Mammary epithelial cell (primary cell): ENCODE results near the gene RASSF4.

Experiments
- EZH2 ChIP-seq: IDR thresholded peaks from 2 replicates; pipeline ENCODE4 v1.6.1; 2012; ENCODE audit warnings: low read length, inconsistent platforms, borderline replicate concordance
- TF ChIP-seq, protein P1 (sequence below), 2 donors: IDR thresholded peaks in 1 of 2; conservative IDR thresholded peaks in 1 of 2; 2 replicates each; pipeline ENCODE4 v1.5.1; 2011 to 2012; ENCODE audit warnings: inconsistent platforms in 2 of 2, low read length in 2 of 2, mild to moderate bottlenecking in 2 of 2, control low read depth in 1 of 2, low read depth in 1 of 2; ENCODE audit not compliant: insufficient read depth in 1 of 2; ENCODE audit errors: extremely low read depth in 1 of 2

GRCh38 chr10:45044290-45044689, 84.7 kb downstream of the RASSF4 start:
- TF ChIP-seq, protein P1, sequence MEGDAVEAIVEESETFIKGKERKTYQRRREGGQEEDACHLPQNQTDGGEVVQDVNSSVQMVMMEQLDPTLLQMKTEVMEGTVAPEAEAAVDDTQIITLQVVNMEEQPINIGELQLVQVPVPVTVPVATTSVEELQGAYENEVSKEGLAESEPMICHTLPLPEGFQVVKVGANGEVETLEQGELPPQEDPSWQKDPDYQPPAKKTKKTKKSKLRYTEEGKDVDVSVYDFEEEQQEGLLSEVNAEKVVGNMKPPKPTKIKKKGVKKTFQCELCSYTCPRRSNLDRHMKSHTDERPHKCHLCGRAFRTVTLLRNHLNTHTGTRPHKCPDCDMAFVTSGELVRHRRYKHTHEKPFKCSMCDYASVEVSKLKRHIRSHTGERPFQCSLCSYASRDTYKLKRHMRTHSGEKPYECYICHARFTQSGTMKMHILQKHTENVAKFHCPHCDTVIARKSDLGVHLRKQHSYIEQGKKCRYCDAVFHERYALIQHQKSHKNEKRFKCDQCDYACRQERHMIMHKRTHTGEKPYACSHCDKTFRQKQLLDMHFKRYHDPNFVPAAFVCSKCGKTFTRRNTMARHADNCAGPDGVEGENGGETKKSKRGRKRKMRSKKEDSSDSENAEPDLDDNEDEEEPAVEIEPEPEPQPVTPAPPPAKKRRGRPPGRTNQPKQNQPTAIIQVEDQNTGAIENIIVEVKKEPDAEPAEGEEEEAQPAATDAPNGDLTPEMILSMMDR (conservative IDR thresholded peaks at IDR 0.05 in 1 of 2, IDR thresholded peaks at IDR 0.05 in 1 of 2; ENCODE audit: extremely low read depth in 1 of 2, insufficient read depth in 1 of 2, low read depth in 1 of 2, low read length in 2 of 2) = no peak
- no peak for TF ChIP-seq EZH2
